ENCODE measurements around the gene BRIX1.
"Not testable (repeated sequence)": the region's sequence is repeated elsewhere in the genome, so short reads cannot be mapped to it uniquely, and the experiment has no call there.

The BRIX1 gene

GRCh38 chr5:34971655-34972054, 56.1 kb downstream of the BRIX1 start:
- not testable (repeated sequence) for DNase-seq
